AG09309 (cell line): ENCODE measurements around the gene NADSYN1.
A peak's percentile ranks its signal among the peaks of the same experiment; 100 is the strongest.

Experiments used
- DNase-seq: peaks from one replicate; pipeline ENCODE4 v3.0.0-alpha.2; 2010; ENCODE audit warnings: low read depth
- H3K4me3 ChIP-seq: 2 replicates; pipeline ENCODE4 v1.5.1; 2011; ENCODE audit warnings: mild to moderate bottlenecking, low read depth, low read length, moderate library complexity; ENCODE audit not compliant: control insufficient read depth
- CTCF ChIP-seq: IDR thresholded peaks from 2 replicates; pipeline ENCODE4 v1.5.1; 2011; ENCODE audit warnings: mild to moderate bottlenecking, low read depth, low read length, inconsistent platforms; ENCODE audit not compliant: insufficient read depth, control insufficient read depth; ENCODE audit errors: missing control alignments

The NADSYN1 gene

GRCh38 chr11:71453037-71453917 lies at the start of gene NADSYN1:
Gene NADSYN1 (plus strand): TSS chr11:71453203. CDS start chr11:71453297, 94 bp downstream.
- no peak for TF ChIP-seq CTCF
- DNase-seq, result peak; percentile 39
- peak within 1 kb of the TSS; percentile 97 for H3K4me3 ChIP-seq

- H3K4me3 ChIP-seq, result no peak overlapping the region
- DNase-seq, result no peak
- no peak for TF ChIP-seq CTCF
These were observed 48.8 kb upstream of the NADSYN1 start for GRCh38 chr11:71404209-71404608.

- TF ChIP-seq CTCF, result no peak
- no peak overlapping the region for H3K4me3 ChIP-seq
- DNase-seq, result no peak
These were observed 46.3 kb upstream of the NADSYN1 start for GRCh38 chr11:71406681-71407080.

GRCh38 chr11:71407356-71407755 lies 45.6 kb upstream of the NADSYN1 start:
- no peak for DNase-seq
- H3K4me3 ChIP-seq, result no peak overlapping the region
- TF ChIP-seq CTCF, result no peak

GRCh38 chr11:71408826-71409225 lies 44.2 kb upstream of the NADSYN1 start:
- TF ChIP-seq CTCF, result no peak
- no peak overlapping the region for H3K4me3 ChIP-seq
- DNase-seq, result no peak

GRCh38 chr11:71410363-71410966 lies 42.5 kb upstream of the NADSYN1 start:
- no peak overlapping the region for H3K4me3 ChIP-seq
- no peak for TF ChIP-seq CTCF
- no peak for DNase-seq
